AG10803 (cell line): ENCODE data around the gene IL1RAPL2.
"Not testable (repeated sequence)": the region's sequence is repeated elsewhere in the genome, so short reads cannot be mapped to it uniquely, and the experiment has no call there.

Source experiments
- DNase-seq: peaks from one replicate; pipeline ENCODE4 v3.0.0; 2010; ENCODE audit warnings: low read depth
- H3K4me3 ChIP-seq: 2 replicates; pipeline ENCODE4 v1.5.1; 2011; ENCODE audit warnings: mild to moderate bottlenecking, low read length, control low read depth
- TF ChIP-seq, protein P1 (sequence below): conservative IDR thresholded peaks from 2 replicates; pipeline ENCODE4 v1.5.1; 2011; ENCODE audit warnings: mild to moderate bottlenecking, low read length, control low read depth, inconsistent platforms

IL1RAPL2 gene

DNA sequence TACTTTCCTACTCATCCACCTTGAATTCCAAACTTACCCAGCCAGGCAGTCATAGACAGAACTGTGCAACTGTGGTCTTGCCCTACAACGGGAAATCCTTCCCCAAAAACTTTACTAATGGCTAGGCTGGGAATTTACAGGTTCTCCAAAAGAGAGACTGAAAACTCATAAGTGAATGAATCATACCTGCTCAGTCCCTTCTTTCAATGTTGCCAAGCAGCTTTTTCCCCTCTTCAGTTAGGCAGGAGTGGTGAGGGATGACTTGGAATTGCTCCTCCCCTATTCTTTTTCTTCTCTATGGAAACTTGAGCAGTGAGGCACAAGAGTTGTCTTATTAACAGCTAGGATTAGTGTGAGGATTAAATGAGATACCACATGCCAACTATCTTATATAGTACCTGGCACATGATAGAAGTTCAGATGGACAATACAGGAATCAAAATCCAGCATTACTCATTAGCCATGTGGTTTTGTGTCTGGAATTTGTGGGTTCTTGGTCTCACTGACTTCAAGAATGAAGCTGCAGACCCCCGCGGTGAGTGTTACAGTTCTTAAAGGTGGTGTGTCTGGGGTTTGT lies 548.6 kb downstream of the IL1RAPL2 start:
- no peak for DNase-seq
- no peak overlapping the region for H3K4me3 ChIP-seq
- TF ChIP-seq, protein P1, sequence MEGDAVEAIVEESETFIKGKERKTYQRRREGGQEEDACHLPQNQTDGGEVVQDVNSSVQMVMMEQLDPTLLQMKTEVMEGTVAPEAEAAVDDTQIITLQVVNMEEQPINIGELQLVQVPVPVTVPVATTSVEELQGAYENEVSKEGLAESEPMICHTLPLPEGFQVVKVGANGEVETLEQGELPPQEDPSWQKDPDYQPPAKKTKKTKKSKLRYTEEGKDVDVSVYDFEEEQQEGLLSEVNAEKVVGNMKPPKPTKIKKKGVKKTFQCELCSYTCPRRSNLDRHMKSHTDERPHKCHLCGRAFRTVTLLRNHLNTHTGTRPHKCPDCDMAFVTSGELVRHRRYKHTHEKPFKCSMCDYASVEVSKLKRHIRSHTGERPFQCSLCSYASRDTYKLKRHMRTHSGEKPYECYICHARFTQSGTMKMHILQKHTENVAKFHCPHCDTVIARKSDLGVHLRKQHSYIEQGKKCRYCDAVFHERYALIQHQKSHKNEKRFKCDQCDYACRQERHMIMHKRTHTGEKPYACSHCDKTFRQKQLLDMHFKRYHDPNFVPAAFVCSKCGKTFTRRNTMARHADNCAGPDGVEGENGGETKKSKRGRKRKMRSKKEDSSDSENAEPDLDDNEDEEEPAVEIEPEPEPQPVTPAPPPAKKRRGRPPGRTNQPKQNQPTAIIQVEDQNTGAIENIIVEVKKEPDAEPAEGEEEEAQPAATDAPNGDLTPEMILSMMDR: no peak

DNA sequence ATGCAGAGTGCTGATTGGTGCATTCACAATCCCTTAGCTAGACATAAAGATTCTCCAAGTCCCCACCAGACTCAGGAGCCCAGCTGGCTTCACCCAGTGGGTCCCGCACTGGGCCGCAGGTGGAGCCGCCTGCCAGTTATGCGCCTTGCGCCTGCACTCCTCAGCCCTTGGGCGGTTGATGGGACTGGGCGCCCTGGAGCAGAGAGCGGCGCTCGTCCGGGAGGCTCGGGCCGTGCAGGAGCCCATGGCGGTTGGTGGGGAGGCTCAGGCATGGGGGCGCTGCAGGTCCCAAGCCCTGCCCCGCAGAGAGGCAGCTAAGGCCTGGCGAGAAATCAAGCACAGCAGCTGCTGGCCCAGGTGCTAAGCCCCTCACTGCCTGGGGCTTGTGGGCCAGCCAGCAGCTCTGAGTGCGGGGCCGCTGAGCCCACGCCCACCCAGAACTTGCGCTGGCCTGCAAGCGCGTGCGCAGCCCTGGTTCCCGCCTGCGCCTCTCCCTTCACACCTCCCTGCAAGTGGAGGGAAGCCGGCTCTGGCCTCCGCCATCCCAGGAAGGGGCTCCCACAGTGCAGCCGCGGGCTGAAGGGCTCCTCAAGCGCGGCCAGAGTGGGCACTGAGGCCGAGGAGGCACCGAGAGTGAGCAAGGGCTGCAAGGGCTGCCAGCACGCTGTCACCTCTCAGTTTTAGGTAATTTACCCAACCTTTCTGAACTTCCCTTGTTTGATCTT lies 549.8 kb downstream of the IL1RAPL2 start:
- not testable (repeated sequence) for H3K4me3 ChIP-seq, DNase-seq

DNA sequence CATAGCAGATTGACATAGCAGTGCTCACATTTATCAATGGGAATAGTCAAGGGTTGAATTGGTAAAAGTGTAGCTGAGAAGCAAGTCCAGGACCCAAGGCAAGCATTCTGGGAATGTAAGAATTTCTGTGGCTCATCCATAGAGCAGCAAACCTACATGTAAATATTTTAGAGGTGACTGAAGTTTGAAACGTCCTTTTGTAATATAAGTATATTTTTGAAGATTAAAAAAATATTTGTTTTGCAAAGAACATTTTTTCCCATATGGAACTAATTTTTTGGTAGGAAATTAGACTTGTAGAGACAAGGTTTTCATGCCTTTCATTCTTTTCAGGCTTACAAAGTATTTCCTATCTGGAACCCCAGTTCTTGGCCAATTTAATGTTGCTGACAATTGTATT lies 550.5 kb downstream of the IL1RAPL2 start:
- H3K4me3 ChIP-seq: no peak overlapping the region
- no peak for DNase-seq
- TF ChIP-seq, protein P1: no peak

- DNase-seq: no peak
- TF ChIP-seq, protein P1: no peak
- no peak overlapping the region for H3K4me3 ChIP-seq
Measured at GRCh38 chrX:105117621-105118020, 551.6 kb downstream of the IL1RAPL2 start.

GRCh38 chrX:105120463-105120862 lies 554.5 kb downstream of the IL1RAPL2 start:
- no peak overlapping the region for H3K4me3 ChIP-seq
- no peak for DNase-seq
- TF ChIP-seq, protein P1: no peak

GRCh38 chrX:105121186-105121585 lies 555.2 kb downstream of the IL1RAPL2 start:
- no peak for DNase-seq
- TF ChIP-seq, protein P1: no peak
- H3K4me3 ChIP-seq: no peak overlapping the region

- TF ChIP-seq, protein P1: no peak
Measured at GRCh38 chrX:105126201-105126600, 560.2 kb downstream of the IL1RAPL2 start.

More at GRCh38 chrX:105126201-105126600, 560.2 kb downstream of the IL1RAPL2 start:
- H3K4me3 ChIP-seq: no peak overlapping the region
- DNase-seq: no peak
